ENCODE data around the gene KCNK6.

GRCh38 chr19:38293281-38293680, 26.4 kb upstream of the KCNK6 start:
- no peak for TF ChIP-seq CTCF (conservative IDR thresholded peaks at IDR 0.05; ENCODE audit: low read length)
- no peak for TF ChIP-seq EZH2phosphoT487 (IDR thresholded peaks at IDR 0.05; ENCODE audit: borderline replicate concordance)
